GDM1 (cell line): ENCODE measurements around the gene CTBP2.
"Not testable (repeated sequence)": the region's sequence is repeated elsewhere in the genome, so short reads cannot be mapped to it uniquely, and the experiment has no call there.

Experiments
- DNase-seq: peaks from one replicate; lab custom pipeline; 2025; lab: John Stamatoyannopoulos, UW

Gene CTBP2

GRCh38 chr10:125186431-125187170 lies 26.2 kb upstream of the CTBP2 start:
- DNase-seq: no peak

- not testable (repeated sequence) for DNase-seq
Measured at GRCh38 chr10:125179107-125179506, 18.7 kb upstream of the CTBP2 start.

- no peak for DNase-seq
Measured at GRCh38 chr10:125177641-125178640, 17.6 kb upstream of the CTBP2 start.

- DNase-seq: no peak
Measured at GRCh38 chr10:125175807-125176206, 15.4 kb upstream of the CTBP2 start.

GRCh38 chr10:125174360-125174759 lies 14.0 kb upstream of the CTBP2 start:
- DNase-seq: no peak

GRCh38 chr10:125172694-125173093 lies 12.3 kb upstream of the CTBP2 start:
- no peak for DNase-seq

GRCh38 chr10:125171402-125172306 lies 11.3 kb upstream of the CTBP2 start:
- DNase-seq: no peak

GRCh38 chr10:125169915-125170314 lies 9.6 kb upstream of the CTBP2 start:
- no peak for DNase-seq

- DNase-seq: no peak
Measured at GRCh38 chr10:125169279-125169678, 8.9 kb upstream of the CTBP2 start.

- no peak for DNase-seq
Measured at GRCh38 chr10:125166658-125167057, 6.3 kb upstream of the CTBP2 start.

- no peak for DNase-seq
Measured at GRCh38 chr10:125165584-125166573, 5.5 kb upstream of the CTBP2 start.

GRCh38 chr10:125164421-125164820 lies 4.1 kb upstream of the CTBP2 start:
- no peak for DNase-seq

- no peak for DNase-seq
Measured at GRCh38 chr10:125163803-125164202, 3.4 kb upstream of the CTBP2 start.

- DNase-seq: not testable (repeated sequence)
Measured at GRCh38 chr10:125163312-125163711, 2.9 kb upstream of the CTBP2 start.

- DNase-seq: no peak
Measured at GRCh38 chr10:125162120-125162931, 2.0 kb upstream of the CTBP2 start.

GRCh38 chr10:125161707-125162119 lies 1.4 kb upstream of the CTBP2 start:
- DNase-seq: no peak

GRCh38 chr10:125160856-125161706 lies 718 bp upstream of the CTBP2 start:
- DNase-seq: peak; percentile 85

GRCh38 chr10:125159486-125159931 lies 854 bp downstream of the CTBP2 start:
- no peak for DNase-seq
